K562 (cell line): Measurements from ENCODE around the gene RPP25. TPM values are rescaled to one million over a fixed set of nuclear protein-coding genes. Genes with fewer than 3 reads are reported as not detected.

Experiments
- CREB1 ChIP-seq, 2 experiments: sonication (generic) in 1 of 2; formaldehyde crosslinking in 1 of 2; IDR thresholded peaks; 2 replicates each; pipeline versions ENCODE4 v1.6.1 to v1.8.0; 2012 to 2022; ENCODE audit warnings: inconsistent platforms in 1 of 2, mild to moderate bottlenecking in 1 of 2, missing genetic modification reagents in 1 of 2, moderate library complexity in 1 of 2
- HBP1 ChIP-seq: fragments of 450-650 bp; formaldehyde crosslinking; IDR thresholded peaks from 2 replicates; pipeline ENCODE4 v1.4.0; 2022; ENCODE audit warnings: missing genetic modification characterization
- HCFC1 ChIP-seq: IDR thresholded peaks from 2 replicates; pipeline ENCODE4 v1.6.1; 2012; ENCODE audit warnings: low read depth, low read length, improper control_type of control experiment
- HDAC1 ChIP-seq, 2 experiments: fragments of 450-650 bp; IDR thresholded peaks; 2 replicates each; pipeline ENCODE4 v1.6.1; 2016 to 2017; ENCODE audit warnings: inconsistent platforms in 1 of 2, mild to moderate bottlenecking in 1 of 2, moderate library complexity in 1 of 2
- ID3 ChIP-seq, 2 experiments: fragments of 250-450 bp in 1 of 2; fragments of 450-650 bp in 1 of 2; sonication (Bioruptor Pico) in 1 of 2; IDR thresholded peaks; 2 replicates each; pipeline versions ENCODE4 v1.6.1 to v1.8.0; 2016 to 2021; ENCODE audit warnings: mild to moderate bottlenecking in 2 of 2, moderate library complexity in 2 of 2, missing compliant biosample characterization in 1 of 2, missing genetic modification characterization in 1 of 2
- PCBP1 ChIP-seq: fragments of 200-400 bp; formaldehyde crosslinking; IDR thresholded peaks from 2 replicates; pipeline ENCODE4 v1.6.1; 2018; ENCODE audit warnings: mild to moderate bottlenecking, low read depth, low read length; ENCODE audit not compliant: poor library complexity, severe bottlenecking
- RNF219 ChIP-seq: fragments of 250-450 bp; sonication (Bioruptor Pico); IDR thresholded peaks from 2 replicates; pipeline ENCODE4 v1.5.0; 2022; ENCODE audit warnings: mild to moderate bottlenecking
- SMARCA4 ChIP-seq: fragments of 450-650 bp; IDR thresholded peaks from 2 replicates; pipeline ENCODE4 v1.6.1; 2016
- TFAP4 ChIP-seq: sonication (generic); formaldehyde crosslinking; IDR thresholded peaks from 2 replicates; pipeline ENCODE4 v1.8.0; 2022; ENCODE audit warnings: missing genetic modification reagents, mild to moderate bottlenecking, moderate library complexity, borderline replicate concordance
- TGIF2 ChIP-seq: sonication (generic); formaldehyde crosslinking; IDR thresholded peaks from 2 replicates; pipeline ENCODE4 v1.8.1; 2022; ENCODE audit warnings: mild to moderate bottlenecking, missing genetic modification reagents, moderate library complexity
- VEZF1 ChIP-seq: fragments of 200-800 bp; sonication (Bioruptor generic); IDR thresholded peaks from 2 replicates; pipeline ENCODE4 v1.6.1; 2017; ENCODE audit warnings: missing genetic modification characterization, missing compliant biosample characterization
- ZKSCAN3 ChIP-seq: fragments of 250-450 bp; sonication (Bioruptor Pico); IDR thresholded peaks from 2 replicates; pipeline ENCODE4 v1.4.0; 2020
- ZNF124 ChIP-seq: sonication (generic); formaldehyde crosslinking; IDR thresholded peaks from 2 replicates; pipeline ENCODE4 v1.8.1; 2022; ENCODE audit warnings: missing genetic modification reagents
- ZNF384 ChIP-seq: IDR thresholded peaks from 2 replicates; pipeline ENCODE4 v1.6.1; 2012; ENCODE audit warnings: low read depth, low read length, improper control_type of control experiment
- ZSCAN32 ChIP-seq: fragments of 450-650 bp; formaldehyde crosslinking; IDR thresholded peaks from 2 replicates; pipeline ENCODE4 v1.4.0; 2020; ENCODE audit warnings: mild to moderate bottlenecking, moderate library complexity
- polyA plus RNA-seq, 8 experiments: library from polyadenylated mRNA; depleted of rRNA in 4 of 8; stranded (reverse) in 5 of 8; unstranded in 3 of 8; fragments of >200 nt; fragmentation: Nextera tagmentation in 2 of 8; fragmentation: Illumina TruSeq in 1 of 8; extraction: Ambion mirVana in 2 of 8; extraction: Trizol in 1 of 8; gene quantifications; 2 replicates each; pipeline versions ENCODE4 v1.2.1 to v1.2.3, GENCODE V29; 2011 to 2014; ENCODE audit warnings: inconsistent platforms in 1 of 8, missing spikeins in 1 of 8
- total RNA-seq, 7 experiments: library from RNA; depleted of rRNA in 6 of 7; stranded (reverse); fragments of >200 nt in 6 of 7; fragmentation: Illumina TruSeq in 2 of 7; extraction: Trizol in 2 of 7; gene quantifications; 2 replicates each; pipeline versions ENCODE4 v1.2.1 to v1.2.3, GENCODE V29; 2011 to 2021; ENCODE audit warnings: low replicate concordance in 1 of 7

RPP25 gene
- total and polyA plus RNA-seq, 9 of the 15 experiments (the other 6 are each of a cell fraction or from before 2014, with no cell fraction given): 1.1 to 12.3 (median 5.6) TPM

- TF ChIP-seq ID3 (CRISPR knock-in tag; IDR thresholded peaks at IDR 0.05): no peak
- no peak for TF ChIP-seq ID3 (tag; IDR thresholded peaks at IDR 0.05)
- no peak for TF ChIP-seq ZKSCAN3
- TF ChIP-seq SMARCA4: no peak
- TF ChIP-seq HBP1 (CRISPR knock-in tag): no peak
- TF ChIP-seq ZNF384: peak; percentile 40; the same call in 1 of the 2 replicates
- TF ChIP-seq ZSCAN32 (CRISPR knock-in tag): no peak
- peak; percentile 98 for TF ChIP-seq TFAP4 (CRISPR knock-in tag)
- no peak for TF ChIP-seq PCBP1
- TF ChIP-seq VEZF1 (CRISPR knock-in tag): peak; percentile 70
- TF ChIP-seq HCFC1: 0 out of 2 replicates have a peak, but pooled peaks have one; percentile 16
- TF ChIP-seq HDAC1 (IDR thresholded peaks at IDR 0.05): peak in 1 of 2 experiments; percentile 57; a peak in 1 of 4 replicates
- no peak for TF ChIP-seq TGIF2
- TF ChIP-seq CREB1 (IDR thresholded peaks at IDR 0.05): no peak
- TF ChIP-seq CREB1 (CRISPR knock-in tag; IDR thresholded peaks at IDR 0.05): no peak
- TF ChIP-seq RNF219 (CRISPR knock-in tag): no peak
- TF ChIP-seq ZNF124 (CRISPR knock-in tag): no peak
These were observed 31.6 kb upstream of the RPP25 start (continued) for GRCh38 chr15:74988007-74988800.
